ENCODE data around the gene LPP.

- TF ChIP-seq, protein P1, sequence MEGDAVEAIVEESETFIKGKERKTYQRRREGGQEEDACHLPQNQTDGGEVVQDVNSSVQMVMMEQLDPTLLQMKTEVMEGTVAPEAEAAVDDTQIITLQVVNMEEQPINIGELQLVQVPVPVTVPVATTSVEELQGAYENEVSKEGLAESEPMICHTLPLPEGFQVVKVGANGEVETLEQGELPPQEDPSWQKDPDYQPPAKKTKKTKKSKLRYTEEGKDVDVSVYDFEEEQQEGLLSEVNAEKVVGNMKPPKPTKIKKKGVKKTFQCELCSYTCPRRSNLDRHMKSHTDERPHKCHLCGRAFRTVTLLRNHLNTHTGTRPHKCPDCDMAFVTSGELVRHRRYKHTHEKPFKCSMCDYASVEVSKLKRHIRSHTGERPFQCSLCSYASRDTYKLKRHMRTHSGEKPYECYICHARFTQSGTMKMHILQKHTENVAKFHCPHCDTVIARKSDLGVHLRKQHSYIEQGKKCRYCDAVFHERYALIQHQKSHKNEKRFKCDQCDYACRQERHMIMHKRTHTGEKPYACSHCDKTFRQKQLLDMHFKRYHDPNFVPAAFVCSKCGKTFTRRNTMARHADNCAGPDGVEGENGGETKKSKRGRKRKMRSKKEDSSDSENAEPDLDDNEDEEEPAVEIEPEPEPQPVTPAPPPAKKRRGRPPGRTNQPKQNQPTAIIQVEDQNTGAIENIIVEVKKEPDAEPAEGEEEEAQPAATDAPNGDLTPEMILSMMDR (IDR thresholded peaks at IDR 0.05), result no peak
- no peak for TF ChIP-seq POLR2A (IDR thresholded peaks at IDR 0.05)
Observed at GRCh38 chr3:188721312-188721711, 567.4 kb downstream of the LPP start.

Data from Peyer's patch (tissue), 4 donors.